Measurements from ENCODE around the gene ZNF536. TPM values are rescaled to one million over a fixed set of nuclear protein-coding genes. Genes with fewer than 3 reads are reported as not detected.

The ZNF536 gene
- total and polyA plus RNA-seq, 2 donors (not counting 1 experiment from before 2014, with no cell fraction given), result not detected

DNA sequence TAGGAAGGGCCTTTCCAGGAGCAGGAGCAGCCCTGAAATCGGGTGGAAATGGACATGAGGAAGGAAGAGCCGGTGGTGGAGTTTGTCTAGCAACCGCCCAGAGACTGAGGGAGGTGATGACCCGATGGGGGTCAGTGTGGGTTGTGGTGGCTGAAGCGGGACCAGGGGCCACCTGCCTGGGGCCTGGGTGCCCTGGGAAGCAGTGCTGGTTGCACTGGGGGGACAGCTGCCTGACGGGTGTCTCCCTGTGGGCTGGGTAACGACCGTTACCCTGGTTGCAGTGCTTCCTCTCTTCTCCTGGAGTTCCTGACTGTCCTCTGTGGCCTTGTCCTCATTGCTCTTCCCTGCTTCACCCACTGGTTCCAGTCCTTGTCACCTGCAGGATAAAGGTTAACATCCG is 13.0 kb downstream of the ZNF536 start:
- no peak overlapping the region for H2AFZ ChIP-seq (ENCODE audit: insufficient read depth, low read depth, low read length, poor library complexity, severe bottlenecking)
- no peak for TF ChIP-seq EZH2 (IDR thresholded peaks at IDR 0.05; ENCODE audit: borderline replicate concordance, insufficient read depth, low read depth, low read length, poor library complexity, severe bottlenecking)
- TF ChIP-seq, protein P1, sequence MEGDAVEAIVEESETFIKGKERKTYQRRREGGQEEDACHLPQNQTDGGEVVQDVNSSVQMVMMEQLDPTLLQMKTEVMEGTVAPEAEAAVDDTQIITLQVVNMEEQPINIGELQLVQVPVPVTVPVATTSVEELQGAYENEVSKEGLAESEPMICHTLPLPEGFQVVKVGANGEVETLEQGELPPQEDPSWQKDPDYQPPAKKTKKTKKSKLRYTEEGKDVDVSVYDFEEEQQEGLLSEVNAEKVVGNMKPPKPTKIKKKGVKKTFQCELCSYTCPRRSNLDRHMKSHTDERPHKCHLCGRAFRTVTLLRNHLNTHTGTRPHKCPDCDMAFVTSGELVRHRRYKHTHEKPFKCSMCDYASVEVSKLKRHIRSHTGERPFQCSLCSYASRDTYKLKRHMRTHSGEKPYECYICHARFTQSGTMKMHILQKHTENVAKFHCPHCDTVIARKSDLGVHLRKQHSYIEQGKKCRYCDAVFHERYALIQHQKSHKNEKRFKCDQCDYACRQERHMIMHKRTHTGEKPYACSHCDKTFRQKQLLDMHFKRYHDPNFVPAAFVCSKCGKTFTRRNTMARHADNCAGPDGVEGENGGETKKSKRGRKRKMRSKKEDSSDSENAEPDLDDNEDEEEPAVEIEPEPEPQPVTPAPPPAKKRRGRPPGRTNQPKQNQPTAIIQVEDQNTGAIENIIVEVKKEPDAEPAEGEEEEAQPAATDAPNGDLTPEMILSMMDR (IDR thresholded peaks at IDR 0.05), result no peak
- DNase-seq, result no peak
- CTCF ChIA-PET, result no interaction called here
- no peak for ATAC-seq (ENCODE audit: low read depth)
- 84% methylated on average over 9 of the region's 9 CpGs for WGBS (ENCODE audit: insufficient coverage)
- no peaks in the 10 kb centered on the region for H3K4me1 ChIP-seq (ENCODE audit: control insufficient read depth in 2 of 2, insufficient read depth in 2 of 2, low read length in 2 of 2)
- H3K27me3 ChIP-seq (replicated peaks in 1 of 4; ENCODE audit: control extremely low read depth in 1 of 4, control insufficient read depth in 3 of 4, insufficient read depth in 4 of 4, low read length in 3 of 4), result no peaks in the 10 kb centered on the region
- no peaks in the 10 kb centered on the region for H3K4me1 Mint-ChIP-seq
- H3K4me3 Mint-ChIP-seq, result no peak overlapping the region
- no peaks in the 10 kb centered on the region for H4K20me1 ChIP-seq (ENCODE audit: control insufficient read depth, insufficient read depth, low read length, poor library complexity, severe bottlenecking)
- intact Hi-C loops (cut with micrococcal nuclease), result no loop called here
- H3K27ac ChIP-seq (ENCODE audit: low read length in 2 of 2), result no peak overlapping the region
- H3K36me3 ChIP-seq (replicated peaks in 1 of 2; ENCODE audit: control extremely low read depth in 1 of 2, control insufficient read depth in 1 of 2, extremely low read depth in 1 of 2, insufficient read depth in 2 of 2, low read length in 1 of 2), result no peaks in the 10 kb centered on the region
- no peak overlapping the region for H3K9ac ChIP-seq (ENCODE audit: low read length)
- no peaks in the 10 kb centered on the region for H3K27me3 Mint-ChIP-seq
- no peak overlapping the region for H3K4me3 ChIP-seq (ENCODE audit: control extremely low read depth in 1 of 5, extremely low read depth in 1 of 5, insufficient read depth in 1 of 5, low read depth in 2 of 5, low read length in 4 of 5)
- no peak overlapping the region for H3K4me2 ChIP-seq (replicated peaks; ENCODE audit: low read depth, low read length, poor library complexity, severe bottlenecking)
- no peaks in the 10 kb centered on the region for H3K9me3 Mint-ChIP-seq (ENCODE audit: insufficient read depth)
- no peaks in the 10 kb centered on the region for H3K79me2 ChIP-seq (ENCODE audit: control insufficient read depth, insufficient read depth, low read length)
- H3K9me3 ChIP-seq (ENCODE audit: control extremely low read depth in 1 of 3, control insufficient read depth in 2 of 3, insufficient read depth in 1 of 3, low read length in 2 of 3), result peaks cover 0 to 15% (median 0%) of the 10 kb centered on the region in 3 donors
- no peak overlapping the region for H3K27ac Mint-ChIP-seq
- POLR2A ChIA-PET, result no interaction called here

DNA sequence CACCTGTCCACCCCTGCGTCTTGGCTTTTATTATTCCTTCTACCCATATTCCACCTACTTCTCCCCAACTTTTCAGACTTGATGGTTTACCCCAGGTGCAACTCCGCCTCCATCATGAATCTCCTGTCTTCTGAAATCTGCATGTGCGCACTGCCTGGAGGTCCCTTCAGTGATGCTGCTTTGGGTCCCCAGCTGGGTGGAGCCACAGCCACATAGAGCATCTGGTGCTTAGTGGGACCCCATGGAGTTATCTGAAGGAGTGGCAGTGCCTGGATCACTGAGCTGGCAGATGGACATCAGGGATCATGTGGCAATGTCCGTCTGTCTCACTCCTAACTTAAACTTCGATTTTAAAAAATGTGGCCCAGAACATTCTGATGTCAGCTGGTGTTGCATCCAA is 13.5 kb downstream of the ZNF536 start:
- Mint-ChIP-seq H3K9me3 (ENCODE audit: insufficient read depth) (no peaks in the 10 kb centered on the region), H3K4me1 (no peaks in the 10 kb centered on the region), H3K27ac (no peak overlapping the region), H3K27me3 (no peaks in the 10 kb centered on the region), H3K4me3 (no peak overlapping the region)
- no peaks in the 10 kb centered on the region for H3K79me2 ChIP-seq (ENCODE audit: control insufficient read depth, insufficient read depth, low read length)
- H3K9me3 ChIP-seq (ENCODE audit: control extremely low read depth in 1 of 3, control insufficient read depth in 2 of 3, insufficient read depth in 1 of 3, low read length in 2 of 3), result peaks cover 0 to 15% (median 0%) of the 10 kb centered on the region in 3 donors
- ATAC-seq (ENCODE audit: low read depth) (no peak), DNase-seq (no peak)
- ChIA-PET POLR2A (no interaction called here), CTCF (no interaction called here)
- 90% methylated on average over 5 of the region's 5 CpGs for WGBS (ENCODE audit: insufficient coverage)
- intact Hi-C loops (cut with micrococcal nuclease), result no loop called here
- no peak overlapping the region for H3K4me2 ChIP-seq (replicated peaks; ENCODE audit: low read depth, low read length, poor library complexity, severe bottlenecking)
- no peak overlapping the region for H3K27ac ChIP-seq (ENCODE audit: low read length in 2 of 2)
- H2AFZ ChIP-seq (ENCODE audit: insufficient read depth, low read depth, low read length, poor library complexity, severe bottlenecking), result no peak overlapping the region
- H3K4me1 ChIP-seq (ENCODE audit: control insufficient read depth in 2 of 2, insufficient read depth in 2 of 2, low read length in 2 of 2), result no peaks in the 10 kb centered on the region
- no peaks in the 10 kb centered on the region for H4K20me1 ChIP-seq (ENCODE audit: control insufficient read depth, insufficient read depth, low read length, poor library complexity, severe bottlenecking)
- H3K9ac ChIP-seq (ENCODE audit: low read length), result no peak overlapping the region
- TF ChIP-seq EZH2 (IDR thresholded peaks at IDR 0.05; ENCODE audit: borderline replicate concordance, insufficient read depth, low read depth, low read length, poor library complexity, severe bottlenecking), result no peak
- TF ChIP-seq, protein P1 (IDR thresholded peaks at IDR 0.05), result no peak
- no peaks in the 10 kb centered on the region for H3K27me3 ChIP-seq (replicated peaks in 1 of 4; ENCODE audit: control extremely low read depth in 1 of 4, control insufficient read depth in 3 of 4, insufficient read depth in 4 of 4, low read length in 3 of 4)
- no peak overlapping the region for H3K4me3 ChIP-seq (ENCODE audit: control extremely low read depth in 1 of 5, extremely low read depth in 1 of 5, insufficient read depth in 1 of 5, low read depth in 2 of 5, low read length in 4 of 5)
- H3K36me3 ChIP-seq (replicated peaks in 1 of 2; ENCODE audit: control extremely low read depth in 1 of 2, control insufficient read depth in 1 of 2, extremely low read depth in 1 of 2, insufficient read depth in 2 of 2, low read length in 1 of 2), result no peaks in the 10 kb centered on the region

All from B cell (primary cell).